HCT116 (cell line): ENCODE data around the gene PRSS1. TPM values are rescaled to one million over a fixed set of nuclear protein-coding genes. Genes with fewer than 3 reads are reported as not detected.

Experiments
- ATAC-seq: fragments of 200-7000 bp; cut with Tn5 transposase; 2 replicates; pipeline ENCODE4 v1.9.1; 2020; ENCODE audit warnings: mild to moderate bottlenecking, moderate library complexity
- BruUV-seq: library from RNA; stranded (reverse); fragments of 400-500 nt; replicated peaks from 2 replicates; lab custom pipeline; 2021; lab: Mats Ljungman, UMichigan
- CTCF ChIA-PET: fragments of 300-600 bp; sonication (Branson Sonifier 250); formaldehyde crosslinking; loops from one replicate; lab custom pipeline; 2021; ENCODE audit warnings: antibody characterized with exemption; lab: Charles Lee
- POLR2A ChIA-PET: fragments of 300-600, 350-600 bp; sonication (Branson Sonifier 250); formaldehyde crosslinking; loops from one replicate; lab custom pipeline; 2021; ENCODE audit warnings: antibody characterized with exemption; lab: Charles Lee
- RAD21 ChIA-PET, 2 experiments: fragments of 300-600 bp; sonication (Branson Sonifier 250); formaldehyde crosslinking; loops; one replicate each; lab custom pipeline; 2023; ENCODE audit warnings: low total read pairs in 2 of 2; ENCODE audit not compliant: uncharacterized antibody in 2 of 2, unreplicated experiment in 2 of 2, low non-redundant PET in 1 of 2; lab: Charles Lee
- DNase-seq: peaks from one replicate; pipeline ENCODE4 v3.0.0-alpha.2; 2010; ENCODE audit warnings: low read depth, low spot score
- H2AFZ ChIP-seq: fragments of 200-600 bp; shearing (Covaris generic), sonication (generic); 2 replicates; pipeline ENCODE4 v1.6.1; 2017; ENCODE audit warnings: low read depth, mixed run types, mixed read lengths, antibody characterized with exemption, low read length; ENCODE audit not compliant: poor library complexity, severe bottlenecking
- H3K27ac ChIP-seq: 2 replicates; pipeline ENCODE4 v1.5.1; 2012; ENCODE audit warnings: low read depth, low read length
- H3K27me3 ChIP-seq: fragments of 200-600 bp; sonication (generic); 2 replicates; pipeline ENCODE4 v1.6.1; 2016; ENCODE audit warnings: mixed run types, low read length, mixed read lengths; ENCODE audit not compliant: insufficient read depth
- H3K36me3 ChIP-seq, 2 experiments: fragments of 200-500 bp in 1 of 2; fragments of 200-600 bp in 1 of 2; sonication (Bioruptor generic) in 1 of 2; sonication (generic) in 1 of 2; 2 replicates each; pipeline versions ENCODE4 v1.5.1 to v1.6.1; 2014 to 2016; ENCODE audit warnings: low read length in 2 of 2, inconsistent platforms in 1 of 2, mixed read lengths in 1 of 2, mixed run types in 1 of 2; ENCODE audit not compliant: insufficient read depth in 2 of 2, control insufficient read depth in 1 of 2
- H3K4me1 ChIP-seq, 2 experiments: fragments of 200-600 bp in 1 of 2; sonication (generic) in 1 of 2; 2 replicates each; pipeline versions ENCODE4 v1.5.1 to v1.6.1; 2012 to 2017; ENCODE audit warnings: low read length in 2 of 2, inconsistent platforms in 1 of 2, mild to moderate bottlenecking in 1 of 2, mixed read lengths in 1 of 2, mixed run types in 1 of 2, moderate library complexity in 1 of 2; ENCODE audit not compliant: insufficient read depth in 2 of 2, control insufficient read depth in 1 of 2
- H3K4me2 ChIP-seq: fragments of 200-600 bp; sonication (generic); 2 replicates; pipeline ENCODE4 v1.6.1; 2017; ENCODE audit warnings: mixed run types, low read length, mixed read lengths
- H3K4me3 ChIP-seq, 2 experiments: fragments of 200-600 bp in 1 of 2; sonication (generic) in 1 of 2; replicated peaks in 1 of 2; 2 replicates each; pipeline ENCODE4 v1.5.1; 2011 to 2016; ENCODE audit warnings: low read length in 2 of 2, control low read depth in 1 of 2, low read depth in 1 of 2, mild to moderate bottlenecking in 1 of 2, mixed read lengths in 1 of 2, mixed run types in 1 of 2
- H3K79me2 ChIP-seq: fragments of 200-600 bp; sonication (generic); 2 replicates; pipeline ENCODE4 v1.6.1; 2017; ENCODE audit warnings: mild to moderate bottlenecking, mixed run types, low read length, moderate library complexity, mixed read lengths; ENCODE audit not compliant: insufficient read depth
- H3K9ac ChIP-seq: fragments of 200-600 bp; sonication (generic); 2 replicates; pipeline ENCODE4 v1.6.1; 2016; ENCODE audit warnings: low read length, mixed read lengths
- H3K9me2 ChIP-seq: fragments of 200-600 bp; sonication (generic), shearing (Covaris generic); 2 replicates; pipeline ENCODE4 v1.6.1; 2017; ENCODE audit warnings: mixed run types, mild to moderate bottlenecking, moderate library complexity; ENCODE audit not compliant: insufficient read depth
- H3K9me3 ChIP-seq, 2 experiments: fragments of 200-500 bp in 1 of 2; fragments of 200-600 bp in 1 of 2; sonication (Bioruptor generic) in 1 of 2; sonication (generic) in 1 of 2; 2 replicates each; pipeline ENCODE4 v1.6.1; 2014 to 2017; ENCODE audit warnings: low read length in 2 of 2, mixed read lengths in 2 of 2, inconsistent platforms in 1 of 2, low read depth in 1 of 2, mild to moderate bottlenecking in 1 of 2, mixed run types in 1 of 2, moderate library complexity in 1 of 2; ENCODE audit not compliant: control insufficient read depth in 1 of 2, insufficient read depth in 1 of 2
- H4K20me1 ChIP-seq: fragments of 200-600 bp; sonication (generic), shearing (Covaris generic); 2 replicates; pipeline ENCODE4 v1.6.1; 2017; ENCODE audit warnings: mixed run types, mild to moderate bottlenecking, moderate library complexity; ENCODE audit not compliant: insufficient read depth
- ATF3 ChIP-seq: IDR thresholded peaks from 2 replicates; pipeline ENCODE4 v1.6.1; 2012
- CBX3 ChIP-seq: IDR thresholded peaks from 2 replicates; pipeline ENCODE4 v1.6.1; 2012; ENCODE audit warnings: low read depth
- CEBPB ChIP-seq: IDR thresholded peaks from 2 replicates; pipeline ENCODE4 v1.6.1; 2012; ENCODE audit warnings: low read depth
- EGR1 ChIP-seq: IDR thresholded peaks from 2 replicates; pipeline ENCODE4 v1.6.1; 2012; ENCODE audit warnings: low read depth
- EZH2 ChIP-seq: fragments of 200-600 bp; sonication (generic); IDR thresholded peaks from 2 replicates; pipeline ENCODE4 v1.6.1; 2017; ENCODE audit warnings: antibody characterized with exemption, mixed run types
- POLR2A ChIP-seq: IDR thresholded peaks from 2 replicates; pipeline ENCODE4 v1.7.0; 2011; ENCODE audit warnings: borderline replicate concordance; ENCODE audit not compliant: insufficient read depth, insufficient read length; ENCODE audit errors: extremely low read depth
- POLR2AphosphoS5 ChIP-seq: IDR thresholded peaks from 2 replicates; pipeline ENCODE4 v1.6.1; 2011; ENCODE audit warnings: mild to moderate bottlenecking, low read depth, low read length, moderate library complexity
- RAD21 ChIP-seq: IDR thresholded peaks from 2 replicates; pipeline ENCODE4 v1.6.1; 2012; ENCODE audit warnings: low read depth, mild to moderate bottlenecking
- SIN3A ChIP-seq: IDR thresholded peaks from 2 replicates; pipeline ENCODE4 v1.6.1; 2012; ENCODE audit warnings: low read depth
- SP1 ChIP-seq: IDR thresholded peaks from 2 replicates; pipeline ENCODE4 v1.6.1; 2012; ENCODE audit warnings: low read depth
- SRF ChIP-seq: IDR thresholded peaks from 2 replicates; pipeline ENCODE4 v1.6.1; 2012; ENCODE audit warnings: low read depth
- TCF7L2 ChIP-seq: IDR thresholded peaks from 2 replicates; pipeline ENCODE4 v1.7.0; 2011; ENCODE audit warnings: borderline replicate concordance, inconsistent platforms; ENCODE audit not compliant: insufficient read depth, insufficient read length; ENCODE audit errors: extremely low read depth
- ZFX ChIP-seq: fragments of 450-650 bp; IDR thresholded peaks from 2 replicates; pipeline ENCODE4 v1.6.1; 2017
- intact Hi-C: fragments of 100-400 bp; cut with micrococcal nuclease; formaldehyde crosslinking; loops from 2 replicates; pipeline ENCODE4 v1.10.0; 2022
- total RNA-seq: library from RNA; stranded (reverse); gene quantifications from one replicate; pipeline ENCODE4 v1.2.1, GENCODE V29; 2021; ENCODE audit not compliant: unreplicated experiment
- TF ChIP-seq, protein P1 (sequence below), 3 experiments: fragments of 200-600 bp in 1 of 3; sonication (generic) in 1 of 3; IDR thresholded peaks in 2 of 3; conservative IDR thresholded peaks in 1 of 3; 2 replicates each; pipeline ENCODE4 v1.5.1; 2012 to 2017; ENCODE audit warnings: low read depth in 2 of 3, low read length in 2 of 3, antibody characterized with exemption in 1 of 3, borderline replicate concordance in 1 of 3, control low read depth in 1 of 3, mild to moderate bottlenecking in 1 of 3, mixed read lengths in 1 of 3, mixed run types in 1 of 3, moderate library complexity in 1 of 3; ENCODE audit not compliant: insufficient read depth in 1 of 3

The PRSS1 gene
- total RNA-seq, 1 experiment from 2014 or later: 14.6 TPM

- no peak overlapping the region for H3K4me3 ChIP-seq
- no peak overlapping the region for H3K27ac ChIP-seq
- no peaks in the 10 kb centered on the region for H3K9me2 ChIP-seq
- H2AFZ ChIP-seq: no peak overlapping the region
- no peak overlapping the region for H3K9ac ChIP-seq
- H4K20me1 ChIP-seq: no peaks in the 10 kb centered on the region
- ChIA-PET CTCF (interaction anchor here (1.8 kb wide), 1 partner anchor 11 kb away, joined by 7 read pairs; no protein-coding TSS in a partner anchor), RAD21 (no interaction called here), POLR2A (no interaction called here)
- H3K4me1 ChIP-seq: no peaks in the 10 kb centered on the region
- ATAC-seq: no peak
- intact Hi-C loops: no loop called here
- BruUV-seq: no TSS peak
- peaks cover 31% of the 10 kb centered on the region for H3K27me3 ChIP-seq
- no peaks in the 10 kb centered on the region for H3K79me2 ChIP-seq
- no peaks in the 10 kb centered on the region for H3K9me3 ChIP-seq
- H3K4me2 ChIP-seq: no peak overlapping the region
- H3K36me3 ChIP-seq: no peaks in the 10 kb centered on the region
- TF ChIP-seq POLR2A (no peak), CBX3 (no peak), POLR2AphosphoS5 (no peak), ATF3 (no peak), EZH2 (no peak), TCF7L2 (no peak)
- TF ChIP-seq, protein P1, sequence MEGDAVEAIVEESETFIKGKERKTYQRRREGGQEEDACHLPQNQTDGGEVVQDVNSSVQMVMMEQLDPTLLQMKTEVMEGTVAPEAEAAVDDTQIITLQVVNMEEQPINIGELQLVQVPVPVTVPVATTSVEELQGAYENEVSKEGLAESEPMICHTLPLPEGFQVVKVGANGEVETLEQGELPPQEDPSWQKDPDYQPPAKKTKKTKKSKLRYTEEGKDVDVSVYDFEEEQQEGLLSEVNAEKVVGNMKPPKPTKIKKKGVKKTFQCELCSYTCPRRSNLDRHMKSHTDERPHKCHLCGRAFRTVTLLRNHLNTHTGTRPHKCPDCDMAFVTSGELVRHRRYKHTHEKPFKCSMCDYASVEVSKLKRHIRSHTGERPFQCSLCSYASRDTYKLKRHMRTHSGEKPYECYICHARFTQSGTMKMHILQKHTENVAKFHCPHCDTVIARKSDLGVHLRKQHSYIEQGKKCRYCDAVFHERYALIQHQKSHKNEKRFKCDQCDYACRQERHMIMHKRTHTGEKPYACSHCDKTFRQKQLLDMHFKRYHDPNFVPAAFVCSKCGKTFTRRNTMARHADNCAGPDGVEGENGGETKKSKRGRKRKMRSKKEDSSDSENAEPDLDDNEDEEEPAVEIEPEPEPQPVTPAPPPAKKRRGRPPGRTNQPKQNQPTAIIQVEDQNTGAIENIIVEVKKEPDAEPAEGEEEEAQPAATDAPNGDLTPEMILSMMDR (IDR thresholded peaks at IDR 0.05 in 2 of 3, conservative IDR thresholded peaks at IDR 0.05 in 1 of 3; ENCODE audit: borderline replicate concordance in 1 of 3, insufficient read depth in 1 of 3, low read depth in 2 of 3, low read length in 2 of 3): no peak
- DNase-seq: no peak
Observed at GRCh38 chr7:142772051-142772450, 22.8 kb downstream of the PRSS1 start.

- ATAC-seq: no peak
- CTCF ChIA-PET: no interaction called here
Observed at GRCh38 chr7:142772673-142773072, 23.4 kb downstream of the PRSS1 start.

More at GRCh38 chr7:142772673-142773072, 23.4 kb downstream of the PRSS1 start:
- Histone ChIP-seq H3K4me3 (no peak overlapping the region), H3K79me2 (no peaks in the 10 kb centered on the region), H3K9me2 (no peaks in the 10 kb centered on the region), H3K4me1 (no peaks in the 10 kb centered on the region), H3K9me3 (no peaks in the 10 kb centered on the region), H3K9ac (no peak overlapping the region), H3K36me3 (no peaks in the 10 kb centered on the region), H3K27ac (no peak overlapping the region), H3K27me3 (peaks cover 24% of the 10 kb centered on the region), H3K4me2 (no peak overlapping the region), H2AFZ (no peak overlapping the region), H4K20me1 (no peaks in the 10 kb centered on the region)
- no TSS peak for BruUV-seq
- no peak for DNase-seq
- intact Hi-C loops: no loop called here
- ChIA-PET POLR2A (no interaction called here), RAD21 (no interaction called here)
- no peak for TF ChIP-seq SIN3A
- no peak for TF ChIP-seq SP1
- no peak for TF ChIP-seq RAD21
- TF ChIP-seq CEBPB: no peak
- TF ChIP-seq EGR1: no peak
- TF ChIP-seq ZFX: no peak
- no peak for TF ChIP-seq SRF
